GM10266 (cell line): ENCODE data around the gene PLXNA2.

Experiments used
- DNase-seq: peaks from one replicate; pipeline ENCODE4 v3.0.0; 2012; ENCODE audit errors: extremely low spot score
- TF ChIP-seq, protein P1 (sequence below): IDR thresholded peaks from 2 replicates; pipeline ENCODE4 v1.5.1; 2012; ENCODE audit warnings: mild to moderate bottlenecking, low read depth; ENCODE audit not compliant: control insufficient read depth, insufficient read depth; ENCODE audit errors: missing control alignments

The PLXNA2 gene

DNA sequence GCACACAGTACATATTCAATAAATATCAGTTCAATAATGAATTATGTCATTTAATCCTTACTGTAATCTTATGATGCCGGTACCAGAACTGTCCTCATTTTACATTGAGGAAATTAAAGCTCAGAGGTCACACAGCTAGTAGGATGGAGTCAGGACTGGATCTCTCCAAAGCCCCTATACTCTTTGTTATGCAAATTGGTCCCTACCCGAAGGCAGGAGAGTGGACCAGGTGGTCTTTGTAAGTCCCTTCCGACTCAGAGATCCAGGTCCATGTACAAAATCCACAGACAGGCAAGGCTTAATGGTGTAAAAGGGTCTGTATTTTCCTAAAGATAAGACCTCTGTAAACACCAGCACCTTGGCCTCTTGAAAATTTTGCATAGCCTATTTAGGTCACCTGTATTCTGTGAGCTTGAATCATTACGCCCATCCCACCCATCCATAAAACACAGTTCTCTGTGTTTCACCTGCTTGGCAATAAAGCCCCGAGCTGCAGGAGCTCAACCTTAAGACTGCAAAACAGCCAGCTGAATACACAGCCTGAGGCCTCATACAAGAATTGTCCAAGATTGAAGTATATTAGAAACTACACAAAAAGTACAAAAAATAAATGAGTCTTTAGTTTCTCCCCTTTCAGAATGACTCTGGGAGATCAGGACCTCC lies 41.7 kb downstream of the PLXNA2 start:
- DNase-seq = no peak
- TF ChIP-seq, protein P1, sequence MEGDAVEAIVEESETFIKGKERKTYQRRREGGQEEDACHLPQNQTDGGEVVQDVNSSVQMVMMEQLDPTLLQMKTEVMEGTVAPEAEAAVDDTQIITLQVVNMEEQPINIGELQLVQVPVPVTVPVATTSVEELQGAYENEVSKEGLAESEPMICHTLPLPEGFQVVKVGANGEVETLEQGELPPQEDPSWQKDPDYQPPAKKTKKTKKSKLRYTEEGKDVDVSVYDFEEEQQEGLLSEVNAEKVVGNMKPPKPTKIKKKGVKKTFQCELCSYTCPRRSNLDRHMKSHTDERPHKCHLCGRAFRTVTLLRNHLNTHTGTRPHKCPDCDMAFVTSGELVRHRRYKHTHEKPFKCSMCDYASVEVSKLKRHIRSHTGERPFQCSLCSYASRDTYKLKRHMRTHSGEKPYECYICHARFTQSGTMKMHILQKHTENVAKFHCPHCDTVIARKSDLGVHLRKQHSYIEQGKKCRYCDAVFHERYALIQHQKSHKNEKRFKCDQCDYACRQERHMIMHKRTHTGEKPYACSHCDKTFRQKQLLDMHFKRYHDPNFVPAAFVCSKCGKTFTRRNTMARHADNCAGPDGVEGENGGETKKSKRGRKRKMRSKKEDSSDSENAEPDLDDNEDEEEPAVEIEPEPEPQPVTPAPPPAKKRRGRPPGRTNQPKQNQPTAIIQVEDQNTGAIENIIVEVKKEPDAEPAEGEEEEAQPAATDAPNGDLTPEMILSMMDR = no peak

DNA sequence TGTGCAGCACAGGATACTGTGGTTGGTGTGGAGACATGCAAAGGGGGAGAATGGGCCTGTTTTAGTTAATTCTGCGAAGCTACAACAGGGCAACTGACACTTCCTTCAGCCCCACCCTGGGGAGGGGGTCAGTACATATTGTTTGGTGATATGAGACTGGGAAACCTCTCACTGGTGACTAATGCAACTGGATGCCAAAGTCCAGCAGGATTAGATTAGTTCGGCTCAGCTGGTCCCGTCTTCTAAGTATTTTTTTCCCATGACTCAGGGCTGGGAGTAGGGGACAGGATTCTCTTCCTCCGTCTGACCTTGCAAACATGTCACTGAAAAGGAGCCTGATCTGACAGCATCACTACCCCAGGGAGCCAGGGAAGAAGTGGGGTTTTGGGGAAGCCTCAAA lies 43.0 kb downstream of the PLXNA2 start:
- no peak for DNase-seq
- TF ChIP-seq, protein P1 = no peak

DNA sequence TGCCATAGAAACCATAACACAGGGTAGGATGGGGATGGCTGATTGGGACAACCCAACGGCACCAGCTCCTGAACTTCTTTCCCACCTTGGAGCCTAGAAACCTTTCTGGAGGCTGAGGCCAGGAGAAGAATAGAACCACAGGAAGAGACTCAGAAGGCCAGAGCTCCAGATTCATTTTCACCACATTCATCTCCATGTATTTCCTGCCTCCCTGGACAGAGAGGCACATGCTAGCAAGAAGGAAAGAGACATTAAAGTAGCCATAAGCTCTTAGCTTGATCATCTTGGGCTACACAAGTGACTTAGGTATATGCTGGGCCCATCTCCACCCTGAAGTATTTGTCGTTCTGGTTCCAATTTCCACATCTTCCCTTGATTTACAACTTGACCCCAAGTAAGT lies 44.1 kb downstream of the PLXNA2 start:
- TF ChIP-seq, protein P1 = no peak
- no peak for DNase-seq

DNA sequence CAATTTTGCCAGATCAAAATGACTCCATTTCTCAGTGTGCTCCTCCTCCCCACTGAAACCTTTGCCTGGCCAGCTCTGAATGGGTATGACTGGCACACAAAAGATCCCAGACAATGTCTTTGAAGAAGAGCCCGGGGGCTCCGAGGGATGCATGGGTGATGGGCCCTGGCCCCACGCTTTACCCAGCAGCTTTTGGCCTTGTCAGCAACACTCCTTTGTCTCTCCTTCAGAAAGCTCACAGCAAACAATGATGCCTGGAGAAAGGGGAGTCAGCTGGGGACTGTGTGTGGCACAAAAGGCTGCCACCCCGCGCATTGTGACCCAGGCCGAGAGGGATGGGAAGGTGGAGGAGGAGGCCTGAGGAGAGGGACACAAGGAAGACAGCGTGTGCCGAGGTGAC lies 45.9 kb downstream of the PLXNA2 start:
- TF ChIP-seq, protein P1 = no peak
- DNase-seq = no peak

DNA sequence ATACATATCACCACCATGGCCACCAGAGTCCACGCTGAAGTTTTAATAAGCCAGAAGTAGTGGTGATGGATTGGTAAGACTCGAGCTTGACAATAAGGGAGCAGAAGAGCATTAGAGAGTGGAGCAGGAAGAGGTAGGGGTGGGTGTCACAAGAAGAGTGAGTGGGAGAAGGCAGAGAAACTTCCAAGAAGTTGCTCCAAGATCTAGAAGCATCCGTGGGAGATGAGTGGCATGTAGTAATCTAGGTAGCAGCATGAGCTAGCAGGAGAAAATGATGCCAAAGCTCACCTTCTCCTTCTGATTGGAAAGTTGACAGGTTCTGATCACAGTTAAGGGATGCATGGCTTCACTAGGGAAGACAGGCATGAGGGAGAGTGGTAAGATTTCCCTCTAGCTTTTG lies 49.2 kb downstream of the PLXNA2 start:
- no peak for DNase-seq
- TF ChIP-seq, protein P1 = no peak

DNA sequence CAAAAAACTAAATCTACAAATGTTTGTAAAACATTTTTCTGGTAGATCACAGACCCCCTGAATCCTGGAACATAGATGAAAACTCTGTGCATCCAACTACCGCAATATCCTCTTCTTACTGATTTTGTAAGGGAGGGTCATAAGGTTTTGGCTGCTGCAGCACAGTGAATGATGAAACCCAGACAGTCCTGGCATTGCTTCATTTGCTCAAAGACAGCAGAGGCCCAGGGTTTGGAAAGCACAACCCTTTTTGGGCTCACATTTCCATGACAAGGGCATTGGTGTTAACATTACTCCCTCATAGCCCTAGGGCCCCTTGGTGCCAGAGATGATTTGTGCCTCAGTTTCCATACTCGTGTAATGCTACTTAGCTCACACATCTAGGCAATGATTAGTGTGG lies 51.2 kb downstream of the PLXNA2 start:
- no peak for DNase-seq
- TF ChIP-seq, protein P1 = no peak

DNA sequence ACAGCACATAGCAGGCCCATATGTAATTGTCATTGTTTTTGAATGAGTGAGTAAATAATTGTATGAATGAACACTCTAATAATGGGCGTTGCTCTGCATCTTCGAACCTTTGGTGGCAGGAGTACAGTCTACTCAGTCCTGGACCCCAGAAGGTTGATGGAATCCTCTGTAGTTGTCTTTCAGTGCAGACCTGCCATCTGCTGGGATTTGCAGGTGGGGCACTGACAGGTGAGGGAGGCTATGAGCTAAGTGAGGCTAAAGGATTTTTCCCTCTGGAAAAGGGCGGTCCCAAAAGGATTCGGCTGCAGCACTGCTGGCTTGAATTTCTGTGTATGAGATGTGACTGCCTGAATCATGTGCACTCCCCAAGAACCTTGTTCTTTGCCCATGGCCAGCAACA lies 53.4 kb downstream of the PLXNA2 start:
- DNase-seq = no peak
- TF ChIP-seq, protein P1 = no peak
